HepG2 (cell line): Measurements from ENCODE around the gene PHOSPHO2.

ENCODE experiments used
- ATAD3A ChIP-seq: sonication (generic); formaldehyde crosslinking; IDR thresholded peaks from 2 replicates; pipeline ENCODE4 v1.4.0; 2020; ENCODE audit warnings: missing genetic modification reagents
- IKZF5 ChIP-seq: IDR thresholded peaks from 2 replicates; pipeline ENCODE4 v1.6.1; 2018; ENCODE audit warnings: missing genetic modification reagents, mild to moderate bottlenecking, missing compliant biosample characterization
- PCBP1 ChIP-seq: fragments of 200-400 bp; formaldehyde crosslinking; IDR thresholded peaks from 2 replicates; pipeline ENCODE4 v1.6.1; 2017; ENCODE audit warnings: mild to moderate bottlenecking, low read depth, low read length, borderline replicate concordance
- POLR2A ChIP-seq, 2 experiments: IDR thresholded peaks; 2 replicates each; pipeline ENCODE4 v1.6.1; 2011; ENCODE audit warnings: low read depth in 2 of 2, low read length in 2 of 2, mild to moderate bottlenecking in 1 of 2, moderate library complexity in 1 of 2; ENCODE audit not compliant: insufficient read depth in 1 of 2
- RAD51 ChIP-seq: fragments of 450-650 bp; IDR thresholded peaks from 2 replicates; pipeline ENCODE4 v1.6.1; 2016; ENCODE audit warnings: borderline replicate concordance
- REST ChIP-seq, 2 experiments: IDR thresholded peaks; 2 replicates each; pipeline ENCODE4 v1.6.1; 2011 to 2012; ENCODE audit warnings: low read length in 2 of 2, borderline replicate concordance in 1 of 2, low read depth in 1 of 2, mild to moderate bottlenecking in 1 of 2, moderate library complexity in 1 of 2
- SIN3A ChIP-seq: IDR thresholded peaks from 2 replicates; pipeline ENCODE4 v1.6.1; 2011; ENCODE audit warnings: low read depth, mild to moderate bottlenecking, control low read depth, low read length, borderline replicate concordance
- SMC3 ChIP-seq: IDR thresholded peaks from 2 replicates; pipeline ENCODE4 v1.6.1; 2011; ENCODE audit warnings: low read length, improper control_type of control experiment
- TCF7L2 ChIP-seq: IDR thresholded peaks from 2 replicates; pipeline ENCODE4 v1.6.1; 2011; ENCODE audit warnings: mild to moderate bottlenecking, low read depth, low read length, moderate library complexity
- ZBTB42 ChIP-seq: sonication (generic); formaldehyde crosslinking; IDR thresholded peaks from 2 replicates; pipeline ENCODE4 v1.5.0; 2020; ENCODE audit warnings: mild to moderate bottlenecking, missing genetic modification reagents
- ZNF512 ChIP-seq: sonication (generic); formaldehyde crosslinking; IDR thresholded peaks from 2 replicates; pipeline ENCODE4 v1.4.0; 2020; ENCODE audit warnings: mild to moderate bottlenecking, missing genetic modification reagents
- ZSCAN31 ChIP-seq: sonication (generic); formaldehyde crosslinking; IDR thresholded peaks from 2 replicates; pipeline ENCODE4 v1.5.0; 2020; ENCODE audit warnings: low read depth, mild to moderate bottlenecking, missing genetic modification reagents

DNA sequence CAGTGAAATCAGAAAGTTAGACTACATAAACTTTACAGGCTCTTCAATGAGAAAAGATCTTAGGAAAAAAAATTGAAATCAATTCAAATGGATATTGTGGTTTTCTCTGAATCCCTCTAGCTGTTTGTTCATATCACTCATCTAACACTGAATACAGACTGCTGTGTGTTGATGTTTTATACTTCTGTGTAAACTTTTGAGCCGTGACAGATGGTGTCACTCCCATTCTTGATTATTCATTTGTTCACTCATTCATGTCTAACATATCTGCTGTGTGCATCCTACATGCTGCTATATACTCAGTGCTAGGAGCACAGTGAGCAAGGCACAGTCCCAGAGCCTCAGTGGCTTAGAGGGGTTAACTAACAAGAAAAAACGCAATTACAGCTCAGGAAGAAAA, 52.0 kb downstream of the PHOSPHO2 start:
- TF ChIP-seq RAD51 (no peak), SMC3 (no peak), SIN3A (no peak), ZSCAN31 (CRISPR knock-in tag) (no peak), PCBP1 (no peak), ZBTB42 (no peak), TCF7L2 (no peak), IKZF5 (no peak), REST (IDR thresholded peaks at IDR 0.05; ENCODE audit: borderline replicate concordance in 1 of 2, low read depth in 1 of 2, low read length in 2 of 2) (no peak), ZNF512 (no peak), ATAD3A (no peak), POLR2A (IDR thresholded peaks at IDR 0.05; ENCODE audit: insufficient read depth in 1 of 2, low read depth in 2 of 2, low read length in 2 of 2) (no peak)
